Epithelial cell of prostate (primary cell): Measurements from ENCODE around the gene MUC4.

Source experiments
- DNase-seq: peaks from one replicate; pipeline ENCODE4 v3.0.0-alpha.2; 2011; ENCODE audit warnings: low read depth, low spot score
- H3K27ac ChIP-seq: fragments of 450-650 bp; 2 replicates; pipeline ENCODE4 v1.5.1; 2017; ENCODE audit warnings: mild to moderate bottlenecking

Gene MUC4

DNA sequence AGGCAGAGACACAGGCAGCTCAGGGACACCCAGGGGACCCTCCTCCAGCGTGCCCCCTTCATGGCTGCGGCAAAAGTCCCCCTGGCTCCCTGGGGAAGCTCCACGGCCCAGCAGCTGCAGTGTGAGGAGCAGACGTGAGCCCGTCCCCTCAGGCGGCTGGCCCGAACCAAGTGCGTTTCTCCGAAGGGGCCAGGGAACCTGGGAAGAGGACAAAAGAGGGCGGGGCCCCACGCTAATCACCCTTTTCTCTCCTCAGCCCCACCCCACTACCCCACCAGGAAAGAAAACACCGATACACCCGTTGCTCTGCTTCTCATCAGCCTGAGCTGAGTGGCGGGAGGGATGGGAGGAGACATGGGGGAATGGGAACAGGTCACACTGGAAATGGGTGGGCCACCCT is at the start of gene MUC4:
Gene MUC4 (minus strand): TSS at position 174 of the 400 bp plus-strand sequence. CDS start 112 bp downstream, at position 62.
- H3K27ac ChIP-seq: no peak within 1 kb of the TSS
- DNase-seq: no peak

DNA sequence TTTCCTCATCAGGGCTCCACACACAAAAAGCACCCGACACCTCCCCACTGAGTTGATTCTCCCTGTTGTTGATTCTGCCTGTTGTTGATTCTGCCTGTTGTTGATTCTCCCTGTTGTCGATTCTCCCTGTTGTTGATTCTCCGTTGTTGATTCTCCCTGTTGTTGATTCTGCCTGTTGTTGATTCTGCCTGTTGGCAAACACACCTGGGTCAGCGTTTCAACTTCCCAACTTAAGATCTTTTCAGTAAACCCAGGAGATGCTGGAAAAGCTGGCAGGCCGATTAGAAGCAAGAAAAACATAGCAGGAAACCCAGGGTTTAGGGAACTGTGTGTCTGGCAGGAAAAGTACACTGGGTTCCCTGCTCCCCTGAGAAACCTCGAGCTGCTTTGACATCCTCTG is 48.7 kb upstream of the MUC4 start:
- DNase-seq: no peak
- no peak overlapping the region for H3K27ac ChIP-seq

DNA sequence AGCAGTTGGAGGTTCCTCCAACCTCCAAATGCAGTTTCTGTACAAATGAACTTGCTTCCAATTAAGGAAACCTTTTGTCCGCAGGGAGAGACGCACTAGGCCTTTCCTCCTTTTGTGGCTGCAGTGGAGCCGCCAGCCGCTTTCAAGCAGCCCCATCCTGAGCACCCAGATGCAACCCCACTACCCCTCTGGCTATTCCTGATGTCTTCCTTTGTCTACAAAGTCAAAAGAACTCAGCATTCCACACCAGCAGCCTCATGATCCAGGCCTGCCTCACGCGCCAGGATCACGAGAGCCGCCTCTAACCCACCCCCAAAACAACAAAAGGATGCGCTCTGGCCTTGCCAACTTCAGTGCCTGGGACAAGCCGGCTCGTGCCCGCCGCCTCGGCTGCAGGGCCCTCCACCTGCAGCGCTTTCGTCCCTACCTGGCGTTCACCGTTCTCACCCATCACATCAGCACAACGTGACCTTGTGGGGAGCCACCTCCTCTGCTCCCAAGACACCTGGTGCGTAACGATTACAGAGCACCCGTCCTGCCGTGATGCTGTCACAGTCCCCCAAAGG is 48.2 kb upstream of the MUC4 start:
- no peak for DNase-seq
- no peak overlapping the region for H3K27ac ChIP-seq

DNA sequence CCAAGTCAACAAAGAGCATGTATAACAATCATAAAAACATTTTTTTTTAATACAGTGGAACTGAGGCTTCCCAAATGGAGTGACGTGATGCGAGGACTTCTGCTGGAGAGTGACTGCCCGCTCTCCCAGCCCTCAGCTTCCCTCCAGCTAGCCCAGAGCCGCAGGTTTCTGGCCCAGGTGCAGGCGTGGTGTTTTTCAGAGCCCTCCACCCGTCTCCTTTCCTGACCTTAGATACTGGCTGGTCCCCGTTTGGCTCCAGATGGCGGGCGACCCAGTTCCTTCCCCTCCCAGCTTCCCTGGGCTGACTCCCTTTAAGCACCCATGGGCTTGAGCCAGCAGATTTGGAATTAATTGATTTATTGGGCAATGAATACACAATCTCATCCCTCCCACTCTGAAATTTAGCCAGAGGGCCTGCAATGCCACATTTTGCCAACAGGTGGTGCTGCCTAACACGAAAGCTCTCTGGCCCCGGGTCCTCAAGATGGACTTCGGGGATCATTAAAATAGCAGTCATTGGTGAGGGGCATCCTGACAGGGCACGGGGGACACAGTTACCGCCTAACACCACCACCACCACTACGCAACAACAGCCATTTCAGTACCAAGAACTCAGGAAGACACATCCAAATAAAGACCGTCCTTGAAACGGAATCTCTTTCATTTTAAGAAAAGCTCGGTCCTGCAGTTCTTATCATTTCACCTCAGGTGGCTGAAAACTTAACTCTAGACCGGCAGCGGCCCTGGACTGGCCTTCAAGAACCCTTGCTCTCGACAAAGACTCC is 47.5 kb upstream of the MUC4 start:
- DNase-seq: no peak
- H3K27ac ChIP-seq: no peak overlapping the region

GRCh38 chr3:195856410-195857084 is 44.8 kb upstream of the MUC4 start:
- no peak overlapping the region for H3K27ac ChIP-seq
- no peak for DNase-seq

DNA sequence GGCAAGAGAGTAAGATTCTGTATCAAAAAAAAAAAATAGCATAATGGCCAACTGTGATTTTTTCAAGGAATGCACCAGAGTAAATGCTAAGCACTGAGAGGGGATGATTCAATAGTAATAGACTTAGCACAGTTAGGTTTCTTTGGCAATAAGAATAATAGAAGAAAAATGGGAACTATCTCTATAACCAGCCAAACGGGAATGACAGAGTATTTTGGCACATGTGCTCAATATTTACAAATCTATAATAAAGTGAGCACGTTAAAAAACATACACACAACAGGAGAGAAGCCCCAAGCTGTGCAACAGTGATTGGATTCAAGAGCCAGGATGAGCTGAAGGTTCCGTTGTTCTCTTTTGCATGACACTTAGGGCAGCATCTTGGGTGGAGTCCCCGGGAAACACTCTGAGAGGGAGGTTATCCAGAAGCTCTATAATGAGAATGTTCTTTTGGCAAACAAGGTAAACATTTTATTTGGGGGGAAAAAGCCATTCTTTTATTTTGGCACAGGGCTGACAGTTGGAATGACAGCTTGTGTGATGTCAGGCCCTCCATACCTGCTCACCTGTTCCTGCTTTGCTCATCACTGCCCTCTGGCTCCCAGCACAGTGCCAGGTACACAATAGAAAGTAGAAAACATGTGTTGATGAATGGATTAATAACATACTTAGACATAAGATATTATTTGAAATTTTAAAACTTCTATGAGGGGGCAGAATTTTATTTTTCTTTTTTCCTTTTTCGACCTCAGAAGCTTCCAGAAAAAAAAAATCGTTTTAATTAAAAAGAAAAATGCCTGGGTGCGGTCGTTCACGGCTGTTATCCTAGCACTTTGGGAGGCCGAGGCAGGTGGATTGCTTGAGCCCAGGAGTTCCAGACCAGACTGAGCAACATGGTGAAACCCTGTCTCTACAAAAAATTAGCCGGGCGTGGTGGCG is 44.0 kb upstream of the MUC4 start:
- no peak overlapping the region for H3K27ac ChIP-seq
- DNase-seq: no peak

GRCh38 chr3:195854628-195855294 is 43.0 kb upstream of the MUC4 start:
- H3K27ac ChIP-seq: no peak overlapping the region
- no peak for DNase-seq

GRCh38 chr3:195853996-195854395 is 42.3 kb upstream of the MUC4 start:
- no peak for DNase-seq
- no peak overlapping the region for H3K27ac ChIP-seq

DNA sequence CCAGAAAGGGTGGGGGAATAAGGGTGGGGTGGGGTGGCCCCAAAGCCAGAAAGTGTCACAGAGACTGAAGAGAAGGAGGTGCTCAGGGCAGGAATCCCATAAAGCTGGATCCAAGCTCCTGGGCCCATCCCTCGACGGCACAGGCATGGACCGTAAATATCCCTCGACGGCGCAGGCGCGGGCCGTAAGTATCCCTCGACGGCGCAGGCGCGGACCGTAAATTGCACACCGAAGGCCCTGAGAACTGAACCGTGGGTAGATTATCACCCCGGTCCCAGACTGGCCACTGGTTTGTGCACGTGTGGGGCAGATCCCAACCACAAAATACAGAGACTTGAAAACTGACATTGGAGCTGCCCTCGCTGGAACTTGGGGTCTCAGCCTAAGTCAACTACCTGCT is 41.3 kb upstream of the MUC4 start:
- DNase-seq: no peak
- no peak overlapping the region for H3K27ac ChIP-seq

DNA sequence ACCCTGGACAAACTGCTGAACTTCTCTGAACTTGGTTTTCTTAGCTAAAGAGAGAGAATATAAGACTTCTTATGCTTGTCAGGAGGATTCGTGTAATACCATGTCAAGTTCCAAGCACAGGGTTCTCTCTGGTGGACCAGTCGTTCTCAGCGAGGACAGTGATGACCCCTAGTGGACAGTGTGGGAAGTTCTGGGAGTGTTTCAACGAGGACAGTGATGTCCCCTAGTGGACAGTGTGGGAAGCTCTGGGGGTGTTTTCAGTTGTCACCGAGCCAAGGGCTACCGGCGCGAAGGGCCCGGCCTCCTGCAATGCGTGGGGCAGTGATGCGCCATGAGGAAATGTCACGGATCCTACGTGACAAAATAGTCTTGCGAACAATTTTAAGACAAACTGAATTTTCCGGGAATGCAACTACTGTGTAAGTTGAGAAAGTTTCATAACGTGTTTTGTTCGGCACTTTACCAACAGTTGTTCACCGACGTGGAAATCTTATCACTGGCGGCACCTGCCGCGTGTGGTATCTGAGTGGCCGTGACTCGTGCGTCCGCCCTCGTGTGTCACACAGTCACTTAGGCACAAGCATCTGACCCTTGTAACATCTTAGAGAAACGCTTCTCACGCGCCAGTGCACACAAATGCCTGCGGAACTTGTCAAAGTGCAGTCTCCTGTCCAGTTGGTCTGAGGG is 39.3 kb upstream of the MUC4 start:
- DNase-seq: peak; percentile 44
- H3K27ac ChIP-seq: no peak overlapping the region

- DNase-seq: no peak
- H3K27ac ChIP-seq: peak overlapping the region; percentile 2
Observed at GRCh38 chr3:195849322-195850074, 37.8 kb upstream of the MUC4 start.

GRCh38 chr3:195847055-195847950 is 35.6 kb upstream of the MUC4 start:
- H3K27ac ChIP-seq: no peak overlapping the region
- DNase-seq: no peak

DNA sequence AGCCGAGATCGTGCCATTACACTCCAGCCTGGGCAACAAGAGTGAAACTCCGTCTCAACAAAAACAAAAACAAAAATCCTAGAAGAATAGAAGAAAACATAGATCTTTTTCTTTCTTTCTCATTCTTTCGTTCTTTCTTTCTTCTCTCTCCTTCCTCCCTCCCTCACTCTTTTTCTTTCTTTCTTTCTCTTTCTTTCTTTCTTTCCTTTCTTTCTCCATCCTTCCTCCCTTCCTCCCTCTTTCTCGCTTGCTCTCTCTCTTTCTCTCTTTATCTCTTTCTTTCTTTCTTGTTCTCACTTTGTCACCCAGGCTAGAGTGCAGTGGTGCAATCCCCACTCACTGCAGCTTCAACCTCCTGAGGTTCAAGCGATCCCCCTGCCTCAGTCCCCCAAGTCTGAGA is 33.8 kb upstream of the MUC4 start:
- no peak overlapping the region for H3K27ac ChIP-seq

DNA sequence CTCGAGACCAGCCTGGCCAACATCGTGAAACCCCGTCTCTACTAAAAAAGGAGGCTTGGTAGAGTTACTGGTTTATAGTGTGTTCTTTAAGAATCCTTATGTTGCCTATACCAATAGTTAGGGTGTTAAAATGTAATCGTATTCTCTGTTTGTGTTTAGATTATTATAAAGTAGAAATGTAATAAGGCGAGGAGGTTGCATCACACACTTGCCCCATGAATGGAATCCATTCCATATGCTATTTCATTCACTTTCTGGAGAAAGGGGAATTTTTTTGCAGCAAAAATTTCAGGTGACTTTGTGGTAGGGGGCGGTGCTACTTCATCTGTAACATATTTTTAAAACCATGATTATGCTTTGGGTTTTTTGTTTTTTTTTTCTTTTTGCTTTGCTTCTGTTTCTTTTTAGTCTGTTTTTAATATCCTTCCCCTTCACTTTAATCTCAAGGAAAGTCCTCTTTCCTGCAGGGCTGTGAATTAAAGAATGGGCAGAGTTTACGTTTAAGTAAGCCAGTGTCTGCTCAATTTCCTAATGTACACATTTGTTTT is 33.0 kb upstream of the MUC4 start:
- DNase-seq: no peak
- H3K27ac ChIP-seq: no peak overlapping the region

More for the DNA sequence above, 33.8 kb upstream of the MUC4 start:
- DNase-seq: no peak

- no peak overlapping the region for H3K27ac ChIP-seq
- DNase-seq: no peak
Observed at GRCh38 chr3:195839260-195840010, 27.7 kb upstream of the MUC4 start.

DNA sequence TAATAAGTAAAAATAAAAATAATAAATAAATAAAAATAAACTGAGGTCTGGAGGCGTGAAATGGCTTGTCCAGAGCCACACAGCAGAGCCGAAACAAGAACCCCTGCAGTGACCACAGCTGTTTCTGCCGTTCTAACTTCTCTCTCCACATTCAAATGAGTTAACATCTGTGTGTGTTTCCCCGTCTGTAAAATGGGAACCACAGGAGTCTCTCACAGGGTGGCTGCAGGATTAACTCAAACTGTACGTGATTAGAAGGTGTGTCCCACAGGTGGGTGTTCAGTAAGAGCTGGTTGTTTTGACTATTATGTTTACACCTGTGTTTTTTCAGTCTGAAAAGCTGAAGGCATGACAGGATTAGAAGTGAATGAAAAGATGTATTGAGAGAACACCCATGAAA is 27.0 kb upstream of the MUC4 start:
- DNase-seq: no peak
- no peak overlapping the region for H3K27ac ChIP-seq
